ENCODE results near the gene KLF2.

KLF2 gene

GRCh38 chr19:16308081-16308480 is 16.5 kb upstream of the KLF2 start:
- no peak for DNase-seq

- DNase-seq: no peak
These were observed 15.0 kb upstream of the KLF2 start for GRCh38 chr19:16309643-16310042.

GRCh38 chr19:16315825-16316505 is 8.7 kb upstream of the KLF2 start:
- no peak for DNase-seq

GRCh38 chr19:16316506-16316882 is 8.1 kb upstream of the KLF2 start:
- DNase-seq: no peak

- DNase-seq: no peak
These were observed 5.1 kb upstream of the KLF2 start for GRCh38 chr19:16319481-16319880.

GRCh38 chr19:16320987-16321386 is 3.6 kb upstream of the KLF2 start:
- DNase-seq: no peak

- DNase-seq: peak; percentile 49 to 56
These were observed 518 bp downstream of the KLF2 start for GRCh38 chr19:16325161-16325527.

- peak; percentile 50 to 56 for DNase-seq
These were observed 1.2 kb downstream of the KLF2 start for GRCh38 chr19:16325641-16326400.

GRCh38 chr19:16326401-16327168 is 2.0 kb downstream of the KLF2 start:
- DNase-seq: peak; percentile 46 to 47

- no peak for DNase-seq
These were observed 2.5 kb downstream of the KLF2 start for GRCh38 chr19:16327169-16327475.

GRCh38 chr19:16327501-16327900 is 2.9 kb downstream of the KLF2 start:
- no peak for DNase-seq

GRCh38 chr19:16327911-16328823 is 3.5 kb downstream of the KLF2 start:
- peak; percentile 48 to 52 for DNase-seq

- peak in 1 of 2 experiments; percentile 44 for DNase-seq
These were observed 4.3 kb downstream of the KLF2 start for GRCh38 chr19:16328824-16329482.

- peak; percentile 93 to 95 for DNase-seq
These were observed 5.8 kb downstream of the KLF2 start for GRCh38 chr19:16330368-16330801.

- DNase-seq: peak in 1 of 2 experiments; percentile 43
These were observed 6.4 kb downstream of the KLF2 start for GRCh38 chr19:16330806-16331690.

GRCh38 chr19:16333001-16333586 is 8.5 kb downstream of the KLF2 start:
- DNase-seq: no peak

- no peak for DNase-seq
These were observed 9.8 kb downstream of the KLF2 start for GRCh38 chr19:16334411-16334810.

- no peak for DNase-seq
These were observed 10.6 kb downstream of the KLF2 start for GRCh38 chr19:16335226-16335625.

GRCh38 chr19:16336571-16336970 is 11.9 kb downstream of the KLF2 start:
- no peak for DNase-seq

- DNase-seq: no peak
These were observed 13.3 kb downstream of the KLF2 start for GRCh38 chr19:16337809-16338469.
